HEK293 (cell line): ENCODE data around the gene ALDH7A1.
A peak's percentile ranks its signal among the peaks of the same experiment; 100 is the strongest.

Source experiments
- CTCF ChIA-PET: fragments of 350-600 bp; formaldehyde crosslinking; extraction: SDS; loops from one replicate; lab custom pipeline; 2021; ENCODE audit warnings: antibody characterized with exemption; lab: Yijun Ruan, JAX
- POLR2A ChIA-PET: fragments of 300-600 bp; formaldehyde crosslinking; extraction: SDS; loops from one replicate; lab custom pipeline; 2020; ENCODE audit warnings: antibody characterized with exemption, inconsistent platforms; lab: Yijun Ruan, JAX
- H3K27ac ChIP-seq: fragments of 200-500 bp; sonication (Bioruptor generic); 2 replicates; pipeline ENCODE4 v1.5.1; 2014; ENCODE audit warnings: low read depth, low read length, control low read depth, inconsistent platforms; ENCODE audit errors: extremely low read depth
- H3K36me3 ChIP-seq, 2 experiments: fragments of 200-500 bp in 1 of 2; sonication (Bioruptor generic) in 1 of 2; 1 replicate in 1 of 2; 2 replicates in 1 of 2; pipeline ENCODE4 v1.5.1; 2014 to 2017; ENCODE audit warnings: inconsistent platforms in 2 of 2, low read length in 2 of 2; ENCODE audit not compliant: control insufficient read depth in 2 of 2, insufficient read depth in 1 of 2
- H3K4me1 ChIP-seq: fragments of 200-500 bp; sonication (Bioruptor generic); 2 replicates; pipeline ENCODE4 v1.5.1; 2014; ENCODE audit warnings: mild to moderate bottlenecking, low read length, inconsistent platforms; ENCODE audit not compliant: control insufficient read depth, insufficient read depth
- H3K4me3 ChIP-seq: 2 replicates; pipeline ENCODE4 v1.5.1; 2011; ENCODE audit warnings: low read depth, mild to moderate bottlenecking, control low read depth, low read length, moderate library complexity
- H3K9me3 ChIP-seq: fragments of 200-500 bp; sonication (Bioruptor generic); 2 replicates; pipeline ENCODE4 v1.5.1; 2014; ENCODE audit warnings: low read depth, low read length, inconsistent platforms; ENCODE audit not compliant: control insufficient read depth, insufficient read depth
- EGR2 ChIP-seq: fragments of 450-650 bp; formaldehyde crosslinking; IDR thresholded peaks from 2 replicates; pipeline ENCODE4 v1.5.1; 2016; ENCODE audit warnings: low read depth, missing biosample characterization, missing genetic modification characterization
- GLI2 ChIP-seq: fragments of 450-650 bp; formaldehyde crosslinking; IDR thresholded peaks from 2 replicates; pipeline ENCODE4; 2017; ENCODE audit warnings: missing biosample characterization, missing genetic modification characterization, low read depth, borderline replicate concordance
- HIC1 ChIP-seq: fragments of 450-650 bp; formaldehyde crosslinking; IDR thresholded peaks from 2 replicates; pipeline ENCODE4 v1.5.1; 2016; ENCODE audit warnings: missing biosample characterization, missing genetic modification characterization
- KLF16 ChIP-seq: fragments of 450-650 bp; formaldehyde crosslinking; IDR thresholded peaks from 2 replicates; pipeline ENCODE4 v1.5.1; 2017; ENCODE audit warnings: missing biosample characterization, missing genetic modification characterization
- MZF1 ChIP-seq: fragments of 450-650 bp; formaldehyde crosslinking; IDR thresholded peaks from 2 replicates; pipeline ENCODE4 v1.5.1; 2017; ENCODE audit warnings: missing biosample characterization, missing genetic modification characterization, borderline replicate concordance
- PRDM1 ChIP-seq: fragments of 450-650 bp; formaldehyde crosslinking; IDR thresholded peaks from 2 replicates; pipeline ENCODE4; 2016; ENCODE audit warnings: missing biosample characterization, missing genetic modification characterization
- PRDM6 ChIP-seq: fragments of 450-650 bp; formaldehyde crosslinking; IDR thresholded peaks from 2 replicates; pipeline ENCODE4 v1.5.1; 2017; ENCODE audit warnings: missing biosample characterization, missing genetic modification characterization
- YY1 ChIP-seq: fragments of 450-650 bp; formaldehyde crosslinking; IDR thresholded peaks from 2 replicates; pipeline ENCODE4 v1.5.1; 2018; ENCODE audit warnings: missing biosample characterization, missing genetic modification characterization
- ZBTB6 ChIP-seq: fragments of 450-650 bp; formaldehyde crosslinking; IDR thresholded peaks from 2 replicates; pipeline ENCODE4 v1.5.1; 2017; ENCODE audit warnings: missing biosample characterization, missing genetic modification characterization
- ZBTB8A ChIP-seq: fragments of 450-650 bp; formaldehyde crosslinking; IDR thresholded peaks from 2 replicates; pipeline ENCODE4 v1.5.1; 2016; ENCODE audit warnings: missing biosample characterization, missing genetic modification characterization
- ZFP37 ChIP-seq: fragments of 450-650 bp; formaldehyde crosslinking; IDR thresholded peaks from 2 replicates; pipeline ENCODE4 v1.5.1; 2016; ENCODE audit warnings: missing biosample characterization, missing genetic modification characterization
- ZFP69B ChIP-seq: fragments of 450-650 bp; formaldehyde crosslinking; IDR thresholded peaks from 2 replicates; pipeline ENCODE4 v1.5.1; 2016; ENCODE audit warnings: missing biosample characterization, missing genetic modification characterization
- ZIC2 ChIP-seq: fragments of 450-650 bp; formaldehyde crosslinking; IDR thresholded peaks from 2 replicates; pipeline ENCODE4 v1.5.1; 2016; ENCODE audit warnings: missing biosample characterization, missing genetic modification characterization
- ZNF16 ChIP-seq: fragments of 450-650 bp; formaldehyde crosslinking; IDR thresholded peaks from 2 replicates; pipeline ENCODE4 v1.5.1; 2016; ENCODE audit warnings: low read depth, missing biosample characterization, missing genetic modification characterization
- ZNF169 ChIP-seq: fragments of 450-650 bp; formaldehyde crosslinking; IDR thresholded peaks from 2 replicates; pipeline ENCODE4 v1.5.1; 2016; ENCODE audit warnings: missing biosample characterization, missing genetic modification characterization
- ZNF2 ChIP-seq: fragments of 450-650 bp; formaldehyde crosslinking; IDR thresholded peaks from 2 replicates; pipeline ENCODE4 v1.5.1; 2016; ENCODE audit warnings: missing biosample characterization, missing genetic modification characterization
- ZNF26 ChIP-seq: fragments of 450-650 bp; formaldehyde crosslinking; IDR thresholded peaks from 2 replicates; pipeline ENCODE4 v1.5.1; 2016; ENCODE audit warnings: missing biosample characterization, missing genetic modification characterization
- ZNF354C ChIP-seq: fragments of 450-650 bp; formaldehyde crosslinking; IDR thresholded peaks from 2 replicates; pipeline ENCODE4 v1.5.1; 2016; ENCODE audit warnings: missing biosample characterization, missing genetic modification characterization, low read depth, borderline replicate concordance
- ZNF362 ChIP-seq: fragments of 450-650 bp; formaldehyde crosslinking; IDR thresholded peaks from 2 replicates; pipeline ENCODE4 v1.5.1; 2016; ENCODE audit warnings: missing biosample characterization, missing genetic modification characterization
- ZNF404 ChIP-seq: fragments of 450-650 bp; formaldehyde crosslinking; IDR thresholded peaks from 2 replicates; pipeline ENCODE4 v1.5.1; 2017; ENCODE audit warnings: missing biosample characterization, missing genetic modification characterization
- ZNF610 ChIP-seq: fragments of 450-650 bp; formaldehyde crosslinking; IDR thresholded peaks from 2 replicates; pipeline ENCODE4 v1.5.1; 2016; ENCODE audit warnings: missing biosample characterization, missing genetic modification characterization, borderline replicate concordance
- ZNF645 ChIP-seq: fragments of 450-650 bp; formaldehyde crosslinking; IDR thresholded peaks from 2 replicates; pipeline ENCODE4; 2016; ENCODE audit warnings: missing biosample characterization, missing genetic modification characterization
- ZNF660 ChIP-seq: fragments of 450-650 bp; IDR thresholded peaks from 2 replicates; pipeline ENCODE4 v1.5.1; 2018; ENCODE audit warnings: missing biosample characterization, mild to moderate bottlenecking, missing genetic modification characterization
- ZNF692 ChIP-seq: fragments of 450-650 bp; formaldehyde crosslinking; IDR thresholded peaks from 2 replicates; pipeline ENCODE4 v1.5.1; 2016; ENCODE audit warnings: missing biosample characterization, missing genetic modification characterization
- ZNF707 ChIP-seq: fragments of 450-650 bp; formaldehyde crosslinking; IDR thresholded peaks from 2 replicates; pipeline ENCODE4 v1.5.1; 2016; ENCODE audit warnings: missing biosample characterization, missing genetic modification characterization
- ZNF791 ChIP-seq: fragments of 450-650 bp; formaldehyde crosslinking; IDR thresholded peaks from 2 replicates; pipeline ENCODE4 v1.5.1; 2016; ENCODE audit warnings: missing biosample characterization, missing genetic modification characterization

ALDH7A1 gene

GRCh38 chr5:126594748-126595485 is at the start of gene ALDH7A1:
TSS of gene ALDH7A1 (minus strand) at chr5:126595219. CDS start at chr5:126595198, 21 bp downstream.
- ChIA-PET POLR2A (interaction anchor here (0.5 to 1.9 kb wide), 15 partner anchors 9 to 785 kb away, joined by 3 to 7 read pairs (median 3); partner anchors contain the start of genes GRAMD2B and LMNB1), CTCF (interaction anchor here (0.6 to 2.7 kb wide), 20 partner anchors 9 to 1687 kb away, joined by 3 to 16 read pairs (median 4); no protein-coding TSS in a partner anchor)
- peaks cover 12 to 27% of the 10 kb centered on the region in 2 experiments for H3K36me3 ChIP-seq
- H3K9me3 ChIP-seq: no peaks in the 10 kb centered on the region
- H3K27ac ChIP-seq: peak within 1 kb of the TSS; percentile 89
- peaks cover 6% of the 10 kb centered on the region for H3K4me1 ChIP-seq
- H3K4me3 ChIP-seq: peak within 1 kb of the TSS; percentile 79
- TF ChIP-seq ZNF660 (peak; percentile 88; the same call in 1 of the 2 replicates), ZNF404 (no peak), KLF16 (tag by site-specific recombination) (peak; percentile 95), ZNF707 (tag by site-specific recombination) (no peak), ZFP37 (tag by site-specific recombination) (peak; percentile 94), ZNF26 (tag by site-specific recombination) (no peak), ZBTB6 (tag by site-specific recombination) (no peak), MZF1 (tag by site-specific recombination) (no peak), GLI2 (no peak), ZNF169 (tag by site-specific recombination) (no peak), ZNF362 (tag by site-specific recombination) (no peak), HIC1 (tag by site-specific recombination) (peak; percentile 88), ZNF16 (no peak), ZFP69B (no peak), PRDM1 (no peak), ZNF2 (0 out of 2 replicates have a peak, but pooled peaks have one; percentile 57), EGR2 (tag by site-specific recombination) (peak; percentile 25; the same call in 1 of the 2 replicates), PRDM6 (tag by site-specific recombination) (no peak), ZNF645 (tag by site-specific recombination) (no peak), ZBTB8A (peak; percentile 84), ZIC2 (tag by site-specific recombination) (peak; percentile 58; the same call in 1 of the 2 replicates), ZNF610 (tag by site-specific recombination) (0 out of 2 replicates have a peak, but pooled peaks have one; percentile 67), ZNF354C (tag by site-specific recombination) (no peak), ZNF791 (no peak), YY1 (tag by site-specific recombination) (peak; percentile 60; the same call in 1 of the 2 replicates), ZNF692 (tag by site-specific recombination) (0 out of 2 replicates have a peak, but pooled peaks have one; percentile 49)
